PFSK-1 (cell line): ENCODE results near the gene ABI3BP.

Experiments used
- POLR2AphosphoS5 ChIP-seq: IDR thresholded peaks from 2 replicates; pipeline ENCODE4 v1.6.1; 2012; ENCODE audit warnings: low read depth, mild to moderate bottlenecking, control low read depth, low read length, moderate library complexity
- TF ChIP-seq, protein P1 (sequence below), 2 experiments: IDR thresholded peaks; 2 replicates each; pipeline versions ENCODE4 v1.6.1 to v1.8.0; 2011 to 2012; ENCODE audit warnings: low read depth in 2 of 2, low read length in 2 of 2, control low read depth in 1 of 2, inconsistent platforms in 1 of 2, mild to moderate bottlenecking in 1 of 2, moderate library complexity in 1 of 2; ENCODE audit not compliant: insufficient read depth in 1 of 2

- no peak for TF ChIP-seq POLR2AphosphoS5
- TF ChIP-seq, protein P1, sequence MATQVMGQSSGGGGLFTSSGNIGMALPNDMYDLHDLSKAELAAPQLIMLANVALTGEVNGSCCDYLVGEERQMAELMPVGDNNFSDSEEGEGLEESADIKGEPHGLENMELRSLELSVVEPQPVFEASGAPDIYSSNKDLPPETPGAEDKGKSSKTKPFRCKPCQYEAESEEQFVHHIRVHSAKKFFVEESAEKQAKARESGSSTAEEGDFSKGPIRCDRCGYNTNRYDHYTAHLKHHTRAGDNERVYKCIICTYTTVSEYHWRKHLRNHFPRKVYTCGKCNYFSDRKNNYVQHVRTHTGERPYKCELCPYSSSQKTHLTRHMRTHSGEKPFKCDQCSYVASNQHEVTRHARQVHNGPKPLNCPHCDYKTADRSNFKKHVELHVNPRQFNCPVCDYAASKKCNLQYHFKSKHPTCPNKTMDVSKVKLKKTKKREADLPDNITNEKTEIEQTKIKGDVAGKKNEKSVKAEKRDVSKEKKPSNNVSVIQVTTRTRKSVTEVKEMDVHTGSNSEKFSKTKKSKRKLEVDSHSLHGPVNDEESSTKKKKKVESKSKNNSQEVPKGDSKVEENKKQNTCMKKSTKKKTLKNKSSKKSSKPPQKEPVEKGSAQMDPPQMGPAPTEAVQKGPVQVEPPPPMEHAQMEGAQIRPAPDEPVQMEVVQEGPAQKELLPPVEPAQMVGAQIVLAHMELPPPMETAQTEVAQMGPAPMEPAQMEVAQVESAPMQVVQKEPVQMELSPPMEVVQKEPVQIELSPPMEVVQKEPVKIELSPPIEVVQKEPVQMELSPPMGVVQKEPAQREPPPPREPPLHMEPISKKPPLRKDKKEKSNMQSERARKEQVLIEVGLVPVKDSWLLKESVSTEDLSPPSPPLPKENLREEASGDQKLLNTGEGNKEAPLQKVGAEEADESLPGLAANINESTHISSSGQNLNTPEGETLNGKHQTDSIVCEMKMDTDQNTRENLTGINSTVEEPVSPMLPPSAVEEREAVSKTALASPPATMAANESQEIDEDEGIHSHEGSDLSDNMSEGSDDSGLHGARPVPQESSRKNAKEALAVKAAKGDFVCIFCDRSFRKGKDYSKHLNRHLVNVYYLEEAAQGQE (IDR thresholded peaks at IDR 0.05; ENCODE audit: insufficient read depth in 1 of 2, low read depth in 2 of 2, low read length in 2 of 2), result no peak
Measured at GRCh38 chr3:100871306-100871705, 121.9 kb downstream of the ABI3BP start.
